SU-DHL-6 (cell line): ENCODE data around the gene HOXA3.

Experiments
- H2AFZ ChIP-seq: fragments of 200-600 bp; sonication (generic); 2 replicates; pipeline ENCODE4 v1.6.1; 2014; ENCODE audit warnings: low read depth, mild to moderate bottlenecking, moderate library complexity, mixed read lengths, antibody characterized with exemption, low read length; ENCODE audit not compliant: severe bottlenecking
- H3F3A ChIP-seq: fragments of 200-600 bp; shearing (Covaris generic); 2 replicates; pipeline ENCODE4 v1.6.0; 2016; ENCODE audit warnings: antibody characterized with exemption, mild to moderate bottlenecking; ENCODE audit not compliant: insufficient read depth
- H3K27ac ChIP-seq: fragments of 200-600 bp; sonication (generic); 2 replicates; pipeline ENCODE4 v1.5.1; 2016; ENCODE audit warnings: low read depth, mild to moderate bottlenecking, low read length, moderate library complexity, mixed read lengths
- H3K27me3 ChIP-seq: fragments of 200-600 bp; sonication (generic), shearing (Covaris generic); 2 replicates; pipeline ENCODE4 v1.6.0; 2014; ENCODE audit warnings: mild to moderate bottlenecking, low read length
- H3K36me3 ChIP-seq: fragments of 200-600 bp; sonication (generic); 2 replicates; pipeline ENCODE4 v1.6.1; 2014; ENCODE audit warnings: mild to moderate bottlenecking, low read length, mixed read lengths
- H3K4me2 ChIP-seq: fragments of 300-600, 200-600 bp; shearing (Covaris generic), sonication (generic); 2 replicates; pipeline ENCODE4 v1.6.0; 2014; ENCODE audit warnings: low read length, low read depth, mild to moderate bottlenecking; ENCODE audit not compliant: poor library complexity, severe bottlenecking
- H3K4me3 ChIP-seq: fragments of 200-600 bp; sonication (generic); 2 replicates; pipeline ENCODE4 v1.5.1; 2014; ENCODE audit warnings: antibody characterized with exemption, low read length, mild to moderate bottlenecking, mixed read lengths; ENCODE audit not compliant: insufficient read depth, poor library complexity, severe bottlenecking
- H3K79me2 ChIP-seq: fragments of 200-600 bp; sonication (generic); 2 replicates; pipeline ENCODE4 v1.6.1; 2014; ENCODE audit warnings: mild to moderate bottlenecking, low read length, moderate library complexity; ENCODE audit not compliant: insufficient read depth
- H3K9ac ChIP-seq: fragments of 200-600 bp; sonication (generic); 2 replicates; pipeline ENCODE4 v1.7.0; 2014; ENCODE audit warnings: mild to moderate bottlenecking, low read length
- H3K9me2 ChIP-seq: fragments of 200-600 bp; sonication (generic); replicated peaks from 2 replicates; pipeline ENCODE4 v1.6.1; 2014; ENCODE audit warnings: low read length; ENCODE audit not compliant: insufficient read depth
- H3K9me3 ChIP-seq: fragments of 200-600 bp; sonication (generic); 2 replicates; pipeline ENCODE4 v1.6.1; 2014; ENCODE audit warnings: low read length, mixed read lengths; ENCODE audit not compliant: insufficient read depth
- H4K20me1 ChIP-seq: fragments of 200-600 bp; sonication (generic); 2 replicates; pipeline ENCODE4 v1.6.1; 2014; ENCODE audit warnings: low read depth, mild to moderate bottlenecking, antibody characterized with exemption, low read length, moderate library complexity, mixed read lengths
- CTCF ChIP-seq: fragments of 200-600 bp; sonication (generic); IDR thresholded peaks from one replicate; pipeline ENCODE4 v1.5.1; 2017; ENCODE audit warnings: antibody characterized with exemption, mild to moderate bottlenecking, low read length, moderate library complexity; ENCODE audit not compliant: insufficient read depth, poor library complexity, severe bottlenecking
- EZH2phosphoT487 ChIP-seq: fragments of 200-600 bp; sonication (generic), shearing (Covaris generic); conservative IDR thresholded peaks from 2 replicates; pipeline ENCODE4 v1.6.1; 2018; ENCODE audit warnings: mild to moderate bottlenecking, antibody characterized with exemption, low read length, moderate library complexity, mixed read lengths

Gene HOXA3

GRCh38 chr7:27133409-27134231 lies 18.8 kb downstream of the HOXA3 start:
- H3F3A ChIP-seq, result peaks cover 7% of the 10 kb centered on the region; the same call in 1 of the 2 replicates
- no peaks in the 10 kb centered on the region for H3K9me2 ChIP-seq
- H3K27me3 ChIP-seq, result no peaks in the 10 kb centered on the region
- no peaks in the 10 kb centered on the region for H3K36me3 ChIP-seq
- H3K4me3 ChIP-seq, result no peak overlapping the region
- no peaks in the 10 kb centered on the region for H3K79me2 ChIP-seq
- TF ChIP-seq CTCF, result no peak
- TF ChIP-seq EZH2phosphoT487, result no peak
- no peak overlapping the region for H2AFZ ChIP-seq
- H3K9me3 ChIP-seq, result no peaks in the 10 kb centered on the region
- H3K4me2 ChIP-seq, result no peak overlapping the region
- no peak overlapping the region for H3K9ac ChIP-seq
- no peaks in the 10 kb centered on the region for H4K20me1 ChIP-seq
- H3K27ac ChIP-seq, result no peak overlapping the region

DNA sequence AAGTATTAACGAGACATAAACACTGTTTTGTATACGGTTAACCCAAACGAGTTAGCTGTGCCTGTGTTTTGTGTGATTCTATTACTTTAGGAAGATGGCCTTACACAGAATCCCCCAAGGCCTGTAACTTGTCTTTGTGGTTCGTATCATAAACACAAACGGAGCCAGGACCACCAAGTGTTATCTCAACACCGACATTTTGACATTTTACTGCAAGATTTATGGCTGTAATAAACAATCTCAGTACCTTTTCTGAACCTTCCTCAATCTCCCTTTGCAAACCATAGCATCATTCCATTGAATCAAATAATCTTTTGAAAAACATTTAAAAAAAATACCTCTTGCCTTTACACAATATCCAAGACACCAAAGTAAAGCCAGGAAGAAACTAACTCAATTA lies 19.4 kb downstream of the HOXA3 start:
- H3K9ac ChIP-seq, result no peak overlapping the region
- no peaks in the 10 kb centered on the region for H3K27me3 ChIP-seq
- H3K9me3 ChIP-seq, result no peaks in the 10 kb centered on the region
- H3K36me3 ChIP-seq, result no peaks in the 10 kb centered on the region
- no peak overlapping the region for H3K4me2 ChIP-seq
- no peaks in the 10 kb centered on the region for H3K79me2 ChIP-seq
- H3K4me3 ChIP-seq, result no peak overlapping the region
- H3F3A ChIP-seq, result peaks cover 7% of the 10 kb centered on the region; the same call in 1 of the 2 replicates
- H3K27ac ChIP-seq, result no peak overlapping the region
- TF ChIP-seq CTCF, result no peak
- no peak for TF ChIP-seq EZH2phosphoT487
- H4K20me1 ChIP-seq, result no peaks in the 10 kb centered on the region
- H2AFZ ChIP-seq, result no peak overlapping the region
- H3K9me2 ChIP-seq, result no peaks in the 10 kb centered on the region

- Histone ChIP-seq H3K9ac (no peak overlapping the region), H4K20me1 (no peaks in the 10 kb centered on the region), H3K27me3 (no peaks in the 10 kb centered on the region), H3K4me3 (no peak overlapping the region), H3K27ac (no peak overlapping the region), H2AFZ (no peak overlapping the region), H3F3A (peaks cover 7% of the 10 kb centered on the region; the same call in 1 of the 2 replicates), H3K36me3 (no peaks in the 10 kb centered on the region), H3K79me2 (no peaks in the 10 kb centered on the region), H3K4me2 (no peak overlapping the region), H3K9me2 (no peaks in the 10 kb centered on the region), H3K9me3 (no peaks in the 10 kb centered on the region)
- TF ChIP-seq EZH2phosphoT487 (no peak), CTCF (no peak)
Measured at GRCh38 chr7:27132214-27132613, 20.2 kb downstream of the HOXA3 start.
